ENCODE measurements around the gene MFAP3. TPM values are rescaled to one million over a fixed set of nuclear protein-coding genes. Genes with fewer than 3 reads are reported as not detected.
A peak's percentile ranks its signal among the peaks of the same experiment; 100 is the strongest.

Gene MFAP3
- total RNA-seq, 2 donors from 2014 or later = 40.2 to 73.7 TPM

GRCh38 chr5:154000703-154001102 lies 38.1 kb upstream of the MFAP3 start:
- Histone ChIP-seq H3K27ac (no peak overlapping the region), H3K4me3 (no peak overlapping the region), H3K4me1 (ENCODE audit: control insufficient read depth in 1 of 2, low read depth in 2 of 2) (no peaks in the 10 kb centered on the region), H3K36me3 (peaks cover 13% of the 10 kb centered on the region), H3K27me3 (replicated peaks; ENCODE audit: insufficient read depth) (no peaks in the 10 kb centered on the region), H3K9me3 (no peaks in the 10 kb centered on the region)
- ATAC-seq (ENCODE audit: insufficient number of reproducible peaks, low FRiP score, low read depth) (no peak), DNase-seq (ENCODE audit: low spot score) (no peak)
- TF ChIP-seq CTCF (IDR thresholded peaks at IDR 0.05) = no peak

GRCh38 chr5:154002093-154002492 lies 36.7 kb upstream of the MFAP3 start:
- ATAC-seq (ENCODE audit: insufficient number of reproducible peaks, low FRiP score, low read depth) (peak; percentile 36), DNase-seq (ENCODE audit: low spot score) (no peak)
- H3K9me3 ChIP-seq = no peaks in the 10 kb centered on the region
- H3K4me1 ChIP-seq (ENCODE audit: control insufficient read depth in 1 of 2, low read depth in 2 of 2) = no peaks in the 10 kb centered on the region
- no peak for TF ChIP-seq CTCF (IDR thresholded peaks at IDR 0.05)
- H3K36me3 ChIP-seq = peaks cover 7% of the 10 kb centered on the region
- H3K4me3 ChIP-seq = no peak overlapping the region
- H3K27me3 ChIP-seq (replicated peaks; ENCODE audit: insufficient read depth) = no peaks in the 10 kb centered on the region
- H3K27ac ChIP-seq = no peak overlapping the region

GRCh38 chr5:154002511-154003020 lies 36.2 kb upstream of the MFAP3 start:
- Histone ChIP-seq H3K27ac (no peak overlapping the region), H3K9me3 (no peaks in the 10 kb centered on the region), H3K4me1 (ENCODE audit: control insufficient read depth in 1 of 2, low read depth in 2 of 2) (no peaks in the 10 kb centered on the region), H3K36me3 (peaks cover 4% of the 10 kb centered on the region), H3K27me3 (replicated peaks; ENCODE audit: insufficient read depth) (no peaks in the 10 kb centered on the region), H3K4me3 (no peak overlapping the region)
- no peak for DNase-seq (ENCODE audit: low spot score)
- TF ChIP-seq CTCF (IDR thresholded peaks at IDR 0.05) = no peak
- no peak for ATAC-seq (ENCODE audit: insufficient number of reproducible peaks, low FRiP score, low read depth)

GRCh38 chr5:154005648-154006047 lies 33.1 kb upstream of the MFAP3 start:
- H3K27me3 ChIP-seq (replicated peaks; ENCODE audit: insufficient read depth) = no peaks in the 10 kb centered on the region
- no peak for ATAC-seq (ENCODE audit: insufficient number of reproducible peaks, low FRiP score, low read depth)
- H3K4me1 ChIP-seq (ENCODE audit: control insufficient read depth in 1 of 2, low read depth in 2 of 2) = peaks cover 0 to 4% of the 10 kb centered on the region in 2 donors
- TF ChIP-seq CTCF (IDR thresholded peaks at IDR 0.05) = no peak
- H3K4me3 ChIP-seq = no peak overlapping the region
- H3K36me3 ChIP-seq = no peaks in the 10 kb centered on the region
- no peak overlapping the region for H3K27ac ChIP-seq
- no peak for DNase-seq (ENCODE audit: low spot score)
- H3K9me3 ChIP-seq = no peaks in the 10 kb centered on the region

- no peak for ATAC-seq (ENCODE audit: insufficient number of reproducible peaks, low FRiP score, low read depth)
- no peaks in the 10 kb centered on the region for H3K36me3 ChIP-seq
- peaks cover 0 to 7% of the 10 kb centered on the region in 2 donors for H3K4me1 ChIP-seq (ENCODE audit: control insufficient read depth in 1 of 2, low read depth in 2 of 2)
- no peak for TF ChIP-seq CTCF (IDR thresholded peaks at IDR 0.05)
- no peaks in the 10 kb centered on the region for H3K9me3 ChIP-seq
- H3K27me3 ChIP-seq (replicated peaks; ENCODE audit: insufficient read depth) = no peaks in the 10 kb centered on the region
- DNase-seq (ENCODE audit: low spot score) = no peak
- no peak overlapping the region for H3K27ac ChIP-seq
- no peak overlapping the region for H3K4me3 ChIP-seq
These were observed 28.1 kb upstream of the MFAP3 start for GRCh38 chr5:154010660-154011059.

Data from thoracic aorta (tissue), 2 donors.